ENCODE results near the gene MSH6. TPM values are rescaled to one million over a fixed set of nuclear protein-coding genes. Genes with fewer than 3 reads are reported as not detected.
A peak's percentile ranks its signal among the peaks of the same experiment; 100 is the strongest.

The MSH6 gene
- total and polyA plus RNA-seq, 9 of the 15 experiments (the other 6 are each of a cell fraction or from before 2014, with no cell fraction given) = 15.3 to 147 (median 80.5) TPM

GRCh38 chr2:47782671-47783485 is at the start of gene MSH6 (continued):
- TF ChIP-seq VEZF1 (CRISPR knock-in tag; IDR thresholded peaks at IDR 0.05) (peak; percentile 98), TRIM25 (IDR thresholded peaks at IDR 0.05; ENCODE audit: borderline replicate concordance) (no peak), PRDM10 (IDR thresholded peaks at IDR 0.05; ENCODE audit: partially characterized antibody) (no peak), MIER1 (IDR thresholded peaks at IDR 0.05; ENCODE audit: low read depth) (no peak), ARHGAP35 (IDR thresholded peaks at IDR 0.05; ENCODE audit: partially characterized antibody) (no peak), ADNP (tag; IDR thresholded peaks at IDR 0.05) (no peak), CGGBP1 (CRISPR knock-in tag; IDR thresholded peaks at IDR 0.05) (no peak), ZNF224 (CRISPR knock-in tag; IDR thresholded peaks at IDR 0.05) (no peak), TOE1 (IDR thresholded peaks at IDR 0.05; ENCODE audit: borderline replicate concordance) (no peak), TOE1 (CRISPR knock-in tag; IDR thresholded peaks at IDR 0.05; ENCODE audit: borderline replicate concordance, low read depth) (no peak), MLX (CRISPR knock-in tag; conservative IDR thresholded peaks at IDR 0.05) (no peak), YY1 (IDR thresholded peaks at IDR 0.05; ENCODE audit: borderline replicate concordance in 1 of 3, control insufficient read depth in 1 of 3, extremely low read depth in 1 of 3, insufficient read depth in 3 of 3, insufficient read length in 1 of 3, insufficient replicate concordance in 2 of 3, low read depth in 1 of 3, low read length in 2 of 3) (peak in 2 of 3 experiments; percentile 20 to 52)
